KBM-7 (cell line): ENCODE measurements around the gene TRABD.

Experiments
- DNase-seq: peaks from one replicate; pipeline ENCODE4 v3.0.0-alpha.2; 2015
- in situ Hi-C: fragments of 300-500 bp; cut with MboI; formaldehyde crosslinking; loops from 2 replicates; pipeline ENCODE4 v1.14.3; 2020; ENCODE audit warnings: low sequenced_read_pairs, low pct_unique_long_range_greater_than_20kb, mixed read lengths

Gene TRABD

GRCh38 chr22:50247748-50248147 is 62.0 kb downstream of the TRABD start:
- DNase-seq: no peak
- in situ Hi-C loops: no loop called here

- in situ Hi-C loops: no loop called here
- DNase-seq: no peak
These were observed 62.7 kb downstream of the TRABD start for GRCh38 chr22:50248196-50249081.
